Stimulated activated CD4-positive, alpha-beta T cell treated with anti-CD3 and anti-CD28 coated beads, Interleukin-12 subunit alpha, Interleukin-12 subunit beta, amount 100 ng/mL, for 24 hours (primary cell): ENCODE results near the gene UNC79.

Experiments used
- DNase-seq, 2 experiments: peaks; one replicate each; pipeline ENCODE4 v3.0.0-alpha.2; 2020; ENCODE audit warnings: low read depth in 2 of 2

The UNC79 gene

DNA sequence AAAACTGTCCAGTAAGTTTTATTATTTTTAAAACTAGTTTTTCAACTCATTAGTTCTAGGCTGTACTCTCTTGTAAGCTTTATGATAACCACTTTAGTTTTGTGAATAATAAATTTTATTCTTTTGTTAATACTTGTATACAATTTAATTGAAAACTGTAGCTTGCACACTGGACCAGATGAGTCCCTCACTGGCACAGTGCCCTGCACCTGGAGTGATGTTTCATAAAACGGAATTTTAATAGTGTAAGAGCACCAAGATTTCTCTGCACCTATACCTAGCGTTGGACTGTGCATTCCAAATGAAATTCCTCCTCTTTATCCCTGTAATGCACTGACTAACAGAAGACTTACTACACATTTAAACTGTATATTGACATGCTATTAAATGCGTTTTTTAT, 276.7 kb downstream of the UNC79 start:
- no peak for DNase-seq

DNA sequence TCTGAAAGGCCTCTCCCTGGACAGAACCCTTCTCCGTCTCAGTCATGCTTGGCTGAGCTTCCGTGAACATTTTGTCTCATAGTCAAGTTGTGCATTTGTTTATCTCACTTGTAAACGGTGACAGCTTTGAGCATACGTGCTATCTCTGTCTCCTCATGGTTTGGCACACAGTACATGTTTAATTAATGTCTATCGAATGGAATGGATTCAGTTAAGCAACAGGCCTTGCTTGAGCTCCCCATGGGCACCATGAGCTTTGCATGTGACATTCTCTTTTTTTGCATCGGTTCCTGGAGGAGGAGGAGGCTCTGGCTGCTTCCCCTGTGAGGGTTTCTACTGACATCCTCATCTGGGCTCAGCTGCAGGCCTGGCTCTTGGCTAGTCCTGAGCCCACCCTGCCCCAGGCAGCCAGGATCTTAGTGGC, 277.6 kb downstream of the UNC79 start:
- no peak for DNase-seq

DNA sequence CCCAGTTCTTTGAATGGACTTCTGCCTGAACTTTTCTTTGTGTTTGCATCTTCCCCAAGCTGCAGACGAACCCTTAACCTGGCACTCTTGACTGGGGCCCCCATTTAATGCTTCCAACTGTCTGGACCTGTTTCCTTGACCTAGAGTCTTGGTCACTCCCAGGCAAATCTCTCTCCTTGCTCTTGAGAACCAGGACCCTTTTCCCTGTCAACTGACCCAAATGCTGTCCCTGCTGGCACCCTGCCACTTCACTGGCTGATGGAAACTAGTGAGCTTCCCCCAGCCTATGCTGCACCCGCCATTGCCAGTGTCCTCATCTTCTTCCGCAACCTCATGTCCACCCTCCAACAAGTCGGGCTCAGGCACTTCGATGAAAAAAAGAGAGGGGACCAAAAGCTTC, 278.1 kb downstream of the UNC79 start:
- no peak for DNase-seq

DNA sequence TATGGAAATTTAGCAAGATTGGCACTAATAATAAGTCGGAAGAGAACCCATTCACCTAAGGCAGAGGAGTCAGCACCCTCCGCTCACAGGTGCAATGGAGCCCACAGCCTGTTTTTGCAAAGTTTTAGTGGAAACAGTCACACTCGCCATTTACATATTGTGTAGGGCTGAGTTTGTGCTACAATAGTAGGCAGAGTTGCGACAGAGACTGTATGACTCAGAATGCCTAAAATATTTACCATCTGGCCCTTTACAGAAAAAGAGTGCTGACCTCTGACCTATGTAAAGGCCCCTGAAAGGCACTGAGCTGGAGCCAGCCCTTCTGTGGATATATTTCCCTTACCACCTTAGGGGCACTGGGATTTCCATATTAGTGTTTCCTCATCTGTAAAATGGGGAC, 278.5 kb downstream of the UNC79 start:
- no peak for DNase-seq

DNA sequence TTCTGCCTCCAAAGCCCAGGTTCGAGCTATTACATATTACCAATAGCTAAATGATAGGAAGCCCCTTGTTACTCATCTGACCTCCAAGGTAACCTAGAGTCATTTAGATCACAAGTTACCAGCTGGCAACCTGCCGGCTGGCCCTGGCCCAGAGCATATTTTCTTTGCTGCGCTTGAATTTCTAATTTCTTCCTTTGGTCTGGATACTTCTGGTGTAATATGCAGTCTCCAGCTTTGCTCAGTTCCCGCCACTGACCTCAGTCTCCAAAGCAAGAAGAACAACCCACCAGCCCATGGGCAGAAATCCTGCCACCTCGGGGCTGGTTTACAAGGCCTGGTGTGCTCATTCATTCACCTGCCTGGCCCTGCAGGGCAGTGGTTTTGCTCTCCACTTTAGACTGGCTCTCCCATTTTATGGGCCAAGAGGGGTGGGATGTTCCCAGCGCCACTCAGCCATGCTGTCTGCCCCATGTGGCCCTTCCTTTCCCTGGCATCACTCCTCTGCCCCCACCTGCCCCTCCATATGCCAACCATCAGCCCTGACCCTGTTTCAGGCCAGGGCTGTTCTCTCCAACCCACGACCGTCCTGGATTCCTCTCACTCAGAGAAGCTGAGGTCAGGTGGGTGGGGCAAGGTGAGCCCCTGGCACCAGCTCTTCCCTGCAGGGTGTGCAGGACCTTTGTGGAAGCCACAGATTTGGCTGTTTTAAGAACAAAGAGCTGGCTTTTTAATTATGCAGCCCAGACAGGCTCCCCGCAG, 281.5 kb downstream of the UNC79 start:
- no peak for DNase-seq

DNA sequence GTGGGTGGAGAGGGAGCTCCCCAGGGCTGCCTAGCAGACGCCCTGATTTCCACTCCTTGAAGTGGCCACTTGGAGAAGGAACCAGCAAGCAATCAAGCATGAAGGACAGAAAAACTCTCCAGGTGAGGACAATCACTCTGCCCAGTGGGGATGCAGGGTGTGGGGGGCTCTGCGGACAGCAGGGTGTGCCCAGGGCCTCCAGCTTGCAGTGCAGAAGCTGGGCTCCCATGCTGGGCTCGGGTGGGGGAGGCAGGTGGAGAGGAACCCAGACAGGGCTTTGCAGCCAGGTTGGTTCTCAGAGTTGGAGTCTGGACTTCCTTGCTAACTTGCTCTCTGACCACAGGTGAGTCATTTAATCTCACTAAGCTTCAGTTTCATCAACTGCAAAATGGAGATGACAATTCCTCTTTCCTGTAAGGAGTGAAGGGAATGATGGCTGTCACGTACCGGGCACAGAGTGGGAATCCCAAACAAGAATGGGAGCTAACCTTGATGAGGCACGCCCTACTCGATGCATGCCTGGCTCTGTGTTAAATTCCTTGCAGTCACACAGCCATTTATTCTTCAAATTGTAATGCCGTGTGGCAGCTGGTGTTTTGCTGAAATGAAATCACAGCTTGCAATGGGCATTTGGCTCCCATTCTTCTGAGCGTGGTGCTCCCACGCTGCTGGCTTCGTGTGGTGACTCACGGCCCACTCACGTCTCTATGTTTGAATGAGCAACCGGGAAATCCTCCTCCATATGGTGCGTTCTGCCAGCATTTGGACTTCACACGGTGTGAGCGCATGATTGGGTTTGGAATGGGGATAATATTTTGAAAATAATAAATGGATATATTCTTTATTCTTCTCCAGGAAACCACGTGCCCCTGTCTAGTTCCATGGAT, 282.3 kb downstream of the UNC79 start:
- no peak for DNase-seq

DNA sequence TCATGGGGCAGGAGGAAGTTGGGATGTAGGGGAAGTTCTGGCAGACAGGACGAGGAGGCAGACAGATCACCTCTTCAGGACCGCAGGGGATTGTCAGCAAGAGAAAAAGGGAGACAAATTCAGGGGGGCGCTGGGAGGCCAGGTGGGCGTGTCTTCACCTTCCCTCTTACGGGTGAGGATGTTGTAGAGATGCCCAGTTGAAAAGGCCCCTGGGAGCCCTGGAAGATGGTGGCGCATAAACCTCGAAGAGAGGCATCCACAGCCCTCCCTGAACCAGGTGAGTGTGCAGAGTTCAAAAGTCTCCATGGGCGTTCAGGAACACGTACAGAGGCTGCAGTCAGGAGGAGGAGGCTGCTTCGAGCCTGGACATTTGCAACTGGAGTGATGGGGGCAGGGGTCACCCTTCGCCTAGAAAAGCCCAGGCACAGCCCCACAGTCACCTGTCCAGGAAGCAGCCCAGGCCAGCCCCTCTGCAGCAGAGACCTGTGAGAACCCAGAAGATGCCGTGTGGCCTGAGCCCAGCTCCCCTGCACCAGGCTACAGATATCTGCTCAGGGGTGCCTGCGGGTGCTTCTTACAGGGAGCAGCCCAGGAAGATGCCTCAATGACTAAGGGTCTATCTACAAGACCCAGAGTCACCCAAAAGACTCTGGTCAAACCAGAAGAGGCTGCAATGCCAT, 283.1 kb downstream of the UNC79 start:
- DNase-seq = no peak

DNA sequence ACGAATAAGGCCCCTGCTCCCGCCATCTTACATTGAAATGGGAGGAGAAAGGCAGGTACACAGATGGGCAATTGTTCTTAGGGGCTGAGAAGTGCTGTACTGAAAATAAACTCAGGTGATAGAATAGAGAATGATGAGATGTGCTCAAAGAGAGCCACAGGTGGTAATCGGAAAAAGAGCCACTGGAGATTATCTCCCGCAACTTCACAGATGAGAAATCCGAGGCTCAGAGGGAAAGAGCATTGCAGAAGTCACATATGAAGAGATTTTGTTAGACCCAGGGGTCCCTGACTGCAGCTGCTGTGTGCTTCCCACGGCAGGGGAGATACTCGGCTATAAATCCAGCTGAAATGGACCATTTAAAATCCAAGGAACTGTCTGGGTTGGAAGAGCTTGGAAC, 283.9 kb downstream of the UNC79 start:
- DNase-seq = no peak

DNA sequence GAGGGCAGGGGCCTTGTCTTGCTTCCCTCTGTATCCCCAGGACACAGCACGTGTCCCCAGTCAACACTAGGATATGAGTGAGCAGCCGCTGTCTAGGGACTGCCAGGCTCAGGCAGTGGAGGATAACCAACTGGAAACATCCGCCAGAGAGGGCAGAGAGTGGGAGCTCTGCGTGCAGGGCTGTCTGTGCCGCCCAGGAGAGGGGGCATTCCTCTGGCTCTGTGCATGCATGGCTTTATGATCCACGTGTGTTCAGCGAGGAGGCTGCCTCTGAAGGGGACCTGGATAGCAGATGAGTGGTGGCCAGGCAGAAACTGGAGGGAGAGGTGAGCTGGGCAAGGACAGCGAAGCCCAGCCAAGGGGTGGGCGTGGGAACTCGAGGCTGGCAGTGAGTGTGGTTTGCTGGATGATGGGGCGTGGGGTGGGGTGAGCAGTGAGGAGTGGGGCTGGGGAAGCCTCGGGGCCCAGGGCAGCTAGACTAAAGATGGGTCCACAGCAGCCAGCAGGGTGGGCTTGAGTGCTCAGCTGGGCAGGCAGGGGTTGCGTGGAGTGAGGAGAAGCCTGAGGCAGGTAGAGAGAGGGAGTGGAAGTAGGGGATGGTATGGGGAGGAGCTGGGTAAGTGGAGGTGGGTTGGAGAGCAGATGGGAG, 284.7 kb downstream of the UNC79 start:
- DNase-seq = no peak

DNA sequence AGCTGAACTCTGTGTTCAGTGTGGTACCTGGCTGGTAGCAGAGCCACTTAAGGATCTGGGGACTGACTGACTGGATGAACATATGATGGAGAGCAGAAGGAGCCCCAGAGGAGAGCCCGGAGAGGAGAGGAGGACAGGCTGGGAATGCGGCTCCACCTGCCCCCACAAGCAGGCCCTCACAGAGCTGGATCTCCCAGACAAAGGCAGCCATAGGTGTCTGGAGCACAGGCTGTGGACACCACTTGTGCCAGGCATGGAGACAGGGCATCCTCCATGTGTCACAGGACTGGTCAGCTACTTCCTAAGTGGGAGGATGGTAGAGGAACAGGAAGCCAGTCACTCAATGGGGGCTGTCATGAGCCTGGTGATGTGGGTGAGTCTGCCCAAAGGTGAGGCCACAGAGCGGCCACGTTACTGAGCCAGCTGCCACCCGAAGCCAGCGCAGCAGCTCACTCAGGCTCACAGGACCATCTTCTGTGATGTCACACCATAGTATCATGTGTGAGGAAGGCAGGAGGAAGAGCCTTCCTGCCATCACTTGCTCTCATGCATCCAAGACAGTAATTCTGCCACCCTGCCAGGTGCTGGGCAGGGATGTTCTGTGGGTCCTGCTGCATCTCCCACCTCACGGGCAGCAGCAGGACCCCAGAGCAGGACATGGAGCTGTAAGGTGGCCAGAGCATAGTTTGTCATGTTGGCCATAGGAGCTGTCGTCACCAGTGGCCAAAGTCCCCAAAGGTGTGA, 285.4 kb downstream of the UNC79 start:
- DNase-seq = no peak

DNA sequence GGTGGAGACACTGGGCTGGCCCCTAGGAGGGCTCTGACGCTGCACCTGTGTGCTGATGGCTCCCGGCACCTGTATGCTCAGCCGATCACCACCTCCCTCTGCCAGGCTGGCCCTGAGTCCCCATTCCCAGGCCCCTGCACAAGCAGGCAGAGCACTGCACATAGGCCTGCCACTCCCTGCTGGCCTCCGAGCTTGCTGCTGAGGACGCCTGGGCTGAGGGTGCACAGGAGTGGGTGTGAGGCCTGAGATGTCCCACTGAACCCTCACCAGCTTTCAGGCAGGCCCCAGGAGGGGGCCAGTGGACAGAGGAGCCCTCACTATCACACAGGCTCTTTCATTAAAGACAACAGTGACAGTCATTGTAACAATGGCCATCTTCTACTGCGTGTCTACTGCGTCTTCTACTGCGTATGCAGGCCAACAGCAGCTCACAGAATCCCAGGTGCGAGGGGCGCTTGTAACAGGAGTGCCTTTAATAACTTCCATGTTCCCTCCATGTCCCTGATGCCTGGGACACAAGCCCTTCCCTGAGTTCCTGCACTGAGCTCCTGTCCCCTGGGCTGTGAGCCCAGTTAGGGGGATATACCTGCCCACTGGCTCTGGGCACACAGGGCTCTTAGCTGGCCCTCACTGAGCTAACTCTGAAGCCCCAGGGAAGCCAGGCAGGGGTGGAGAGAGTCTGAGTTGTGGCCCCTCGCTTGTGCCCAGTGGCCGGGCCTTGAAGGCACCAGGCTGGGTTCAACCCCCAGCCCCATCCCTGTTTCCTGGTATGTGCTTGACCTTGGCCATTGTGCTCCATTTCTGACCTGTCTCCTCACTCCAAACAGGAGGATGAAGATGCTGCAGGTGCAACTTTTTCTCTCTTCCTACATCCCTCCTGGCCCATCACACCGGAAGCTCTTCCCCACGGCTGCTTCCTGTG, 286.3 kb downstream of the UNC79 start:
- DNase-seq = no peak

DNA sequence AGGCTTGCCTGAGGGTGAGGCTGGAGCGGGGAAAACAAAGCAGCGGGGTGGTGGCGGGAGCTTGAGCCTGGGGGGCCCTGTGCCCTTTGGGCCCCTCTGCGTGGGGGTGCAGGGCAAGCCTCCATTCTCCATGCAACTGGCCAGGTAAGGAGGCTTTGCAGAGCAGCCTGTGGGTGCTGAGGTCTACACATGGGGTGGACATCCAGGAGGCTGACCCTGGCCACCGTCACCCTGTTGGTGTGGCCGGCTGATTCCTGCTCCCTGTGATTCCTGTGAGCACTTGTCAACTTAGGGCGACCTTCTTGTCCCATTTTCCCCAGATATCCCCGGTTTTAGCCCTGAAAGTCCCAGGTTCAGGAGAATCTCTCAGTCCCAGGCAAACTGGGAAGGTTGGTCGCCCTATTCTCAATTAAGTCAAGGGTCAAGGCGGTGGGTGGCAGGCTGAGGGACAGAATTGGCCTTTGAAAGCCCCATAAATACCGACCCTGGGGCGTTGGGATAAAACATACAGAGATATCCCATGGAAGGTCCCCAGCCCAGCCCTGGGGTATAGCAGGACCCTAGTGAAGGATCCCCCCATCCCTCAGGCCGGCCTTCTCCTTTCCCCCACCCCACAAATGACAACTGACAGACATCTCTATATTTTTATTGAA, 287.1 kb downstream of the UNC79 start:
- DNase-seq = no peak

DNA sequence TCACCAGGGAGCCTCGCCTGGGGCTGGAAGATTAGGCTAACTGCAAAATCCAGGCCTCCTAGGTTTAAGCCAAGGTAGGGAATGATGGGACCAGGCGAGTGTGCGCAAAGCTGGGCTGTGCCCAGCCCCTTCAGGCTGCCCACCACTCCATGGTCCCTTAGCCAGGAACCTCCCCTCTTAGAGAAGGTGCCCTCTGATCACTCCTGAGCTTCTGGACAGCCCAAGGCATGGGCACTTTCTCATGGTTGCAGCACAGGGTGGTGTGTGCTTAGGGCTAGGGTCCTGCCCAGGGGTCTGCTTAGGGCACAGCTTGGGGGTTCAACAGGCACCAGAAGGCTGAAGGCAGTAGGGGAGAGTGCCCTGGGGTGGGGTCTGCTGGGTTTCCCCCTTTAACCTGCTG, 288.5 kb downstream of the UNC79 start:
- DNase-seq = no peak

DNA sequence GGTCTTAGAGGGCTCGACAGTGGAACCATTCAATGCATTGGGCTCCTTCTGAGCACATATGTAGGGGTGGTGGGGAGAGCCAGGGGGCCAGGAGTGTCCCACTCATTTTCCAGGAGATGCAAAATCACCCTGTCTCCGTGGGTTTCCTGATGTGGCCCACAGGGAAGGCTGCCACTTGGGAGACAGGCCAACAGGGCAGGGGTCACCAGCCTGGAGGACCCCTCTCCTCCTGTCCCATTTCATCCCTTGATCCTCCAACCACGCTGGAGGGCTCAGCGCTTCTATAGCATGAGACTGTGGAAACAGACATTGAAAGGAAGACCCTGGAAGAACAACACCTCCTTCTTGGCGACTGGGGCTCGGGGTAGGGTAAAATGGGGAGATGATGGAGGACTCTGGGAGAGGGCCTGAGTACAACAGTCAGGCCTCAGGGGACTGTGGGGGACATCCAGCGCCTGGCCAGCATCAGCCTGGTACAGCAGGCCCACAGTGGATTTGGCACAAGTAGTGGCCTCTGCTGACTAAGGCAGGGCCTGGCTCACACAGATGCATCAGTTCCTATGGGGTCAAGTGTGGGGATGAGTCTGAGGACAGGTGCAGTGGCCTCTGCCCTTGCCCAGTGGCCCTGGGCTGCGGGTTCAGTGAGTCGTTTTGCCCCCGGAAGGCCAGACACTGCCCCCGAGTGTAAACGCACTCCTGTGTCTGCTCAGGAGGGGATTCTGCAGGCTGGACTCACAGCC, 289.5 kb downstream of the UNC79 start:
- DNase-seq = no peak

DNA sequence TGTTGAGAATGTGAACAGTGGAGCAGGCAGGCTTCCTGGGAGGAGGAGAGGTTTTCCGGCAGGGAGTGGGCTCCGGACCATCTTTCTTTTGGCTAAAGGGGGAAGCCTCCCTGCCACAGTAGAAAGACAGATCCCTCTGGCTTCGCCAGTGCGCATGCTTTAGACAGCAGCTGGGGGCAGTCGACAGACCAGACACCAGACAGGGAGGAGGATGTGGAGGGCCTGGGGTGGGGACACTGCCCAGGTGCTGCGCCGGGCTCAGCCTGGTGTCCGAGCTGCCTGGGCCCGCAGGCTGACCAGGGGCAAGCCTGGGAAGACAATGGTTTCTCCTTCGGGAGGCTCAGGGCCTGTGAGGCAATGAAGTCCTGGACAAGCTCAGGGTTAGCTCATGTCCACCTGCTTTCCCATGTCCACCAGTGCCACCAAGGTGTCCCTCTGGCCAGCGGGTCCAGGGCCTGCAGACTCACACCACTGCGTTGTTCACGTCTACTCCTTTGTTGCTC, 290.3 kb downstream of the UNC79 start:
- DNase-seq = no peak

DNA sequence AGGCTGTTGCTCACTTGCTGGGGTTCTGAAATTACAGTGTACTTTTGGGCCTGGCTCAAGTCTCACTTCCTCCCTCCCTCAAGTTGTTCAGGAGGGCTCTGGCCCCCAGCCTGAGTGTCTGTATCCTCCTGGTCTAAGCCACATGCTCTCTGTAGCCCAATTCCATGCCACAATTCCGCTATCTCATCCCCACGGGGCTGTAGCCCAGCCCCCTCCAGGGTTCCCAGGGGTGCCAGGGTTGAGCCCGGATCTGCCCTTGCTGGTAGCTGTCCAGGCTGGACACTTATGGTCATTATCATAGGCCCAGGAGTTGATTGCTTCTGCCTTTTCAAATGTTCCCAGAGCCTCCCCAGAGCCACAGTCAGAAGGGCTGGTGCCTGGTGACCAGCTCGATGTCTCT, 292.3 kb downstream of the UNC79 start:
- DNase-seq = no peak

DNA sequence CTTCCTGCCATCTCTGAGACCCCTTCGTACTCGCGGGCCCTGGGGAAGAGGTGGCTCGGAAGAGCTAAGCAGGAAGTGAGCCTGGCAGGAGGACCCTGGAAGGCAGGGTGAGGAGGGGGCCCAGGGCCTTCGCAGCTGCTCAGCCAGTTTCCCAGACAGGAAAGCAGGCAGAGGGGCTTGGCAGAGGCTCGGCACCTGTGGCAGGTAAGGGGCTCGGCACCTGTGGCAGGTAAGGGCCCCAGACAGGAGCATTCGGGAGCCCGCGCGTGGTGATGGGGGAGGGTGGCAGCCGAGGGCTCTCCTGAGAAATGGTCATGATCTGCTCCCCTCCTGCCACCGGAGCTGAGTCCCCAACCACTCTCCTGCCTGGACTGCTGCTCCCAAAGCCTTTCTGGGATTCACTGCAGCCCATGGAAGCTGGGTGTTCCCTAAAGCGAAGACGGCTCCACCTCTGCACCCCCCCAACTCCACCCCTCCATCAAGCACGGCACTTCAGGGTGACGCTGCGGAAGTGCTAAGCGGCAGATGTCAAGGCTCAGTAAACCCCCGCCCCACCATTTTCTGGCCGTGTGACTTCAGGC, 294.4 kb downstream of the UNC79 start:
- DNase-seq = no peak

DNA sequence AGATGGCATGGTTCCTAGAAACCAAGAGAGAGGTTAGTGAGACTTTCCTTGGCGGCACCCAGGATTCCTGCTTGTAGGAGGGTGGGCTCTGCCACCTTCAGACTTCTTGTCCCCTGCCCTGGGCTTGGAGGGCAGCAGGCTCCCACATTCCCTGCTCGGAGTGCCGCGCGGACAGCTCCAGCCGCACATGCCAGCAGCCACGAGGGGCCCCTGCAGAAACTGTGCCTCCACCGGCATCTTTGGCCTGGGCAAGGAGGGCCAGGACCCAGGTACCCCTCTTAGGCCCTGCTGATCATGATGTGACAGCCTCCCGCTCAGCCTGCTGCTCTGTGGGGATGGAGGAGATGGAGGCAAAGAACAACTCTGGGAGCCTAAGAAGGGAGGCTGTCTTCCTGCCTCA, 295.3 kb downstream of the UNC79 start:
- DNase-seq = no peak
